ENCODE data around the gene MARCHF10.

DNA sequence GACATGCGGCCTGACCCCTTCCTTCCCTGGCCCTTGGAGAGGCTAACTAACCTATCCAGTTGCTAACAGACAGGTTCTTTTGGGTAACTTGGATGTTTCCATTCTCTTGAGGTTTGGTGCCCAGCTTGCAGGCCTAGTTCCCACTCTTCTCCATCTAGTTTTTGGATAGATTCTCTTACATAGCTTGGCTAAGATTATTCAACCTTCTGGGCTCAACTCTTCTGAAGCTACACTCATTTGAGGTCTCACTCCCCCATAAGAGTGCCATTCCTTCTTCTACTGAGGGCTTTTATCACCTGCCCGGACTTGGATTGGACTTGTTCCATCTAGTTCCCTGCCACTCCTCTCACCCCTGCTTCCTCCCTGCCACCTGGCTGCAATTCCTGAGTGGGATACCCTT lies 44.1 kb upstream of the MARCHF10 start:
- TF ChIP-seq POLR2A (IDR thresholded peaks at IDR 0.05) = no peak
- TF ChIP-seq, protein P1, sequence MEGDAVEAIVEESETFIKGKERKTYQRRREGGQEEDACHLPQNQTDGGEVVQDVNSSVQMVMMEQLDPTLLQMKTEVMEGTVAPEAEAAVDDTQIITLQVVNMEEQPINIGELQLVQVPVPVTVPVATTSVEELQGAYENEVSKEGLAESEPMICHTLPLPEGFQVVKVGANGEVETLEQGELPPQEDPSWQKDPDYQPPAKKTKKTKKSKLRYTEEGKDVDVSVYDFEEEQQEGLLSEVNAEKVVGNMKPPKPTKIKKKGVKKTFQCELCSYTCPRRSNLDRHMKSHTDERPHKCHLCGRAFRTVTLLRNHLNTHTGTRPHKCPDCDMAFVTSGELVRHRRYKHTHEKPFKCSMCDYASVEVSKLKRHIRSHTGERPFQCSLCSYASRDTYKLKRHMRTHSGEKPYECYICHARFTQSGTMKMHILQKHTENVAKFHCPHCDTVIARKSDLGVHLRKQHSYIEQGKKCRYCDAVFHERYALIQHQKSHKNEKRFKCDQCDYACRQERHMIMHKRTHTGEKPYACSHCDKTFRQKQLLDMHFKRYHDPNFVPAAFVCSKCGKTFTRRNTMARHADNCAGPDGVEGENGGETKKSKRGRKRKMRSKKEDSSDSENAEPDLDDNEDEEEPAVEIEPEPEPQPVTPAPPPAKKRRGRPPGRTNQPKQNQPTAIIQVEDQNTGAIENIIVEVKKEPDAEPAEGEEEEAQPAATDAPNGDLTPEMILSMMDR (IDR thresholded peaks at IDR 0.05) = no peak
